Measurements from ENCODE around the gene TMEM130. TPM values are rescaled to one million over a fixed set of nuclear protein-coding genes. Genes with fewer than 3 reads are reported as not detected.

Gene TMEM130
- polyA plus RNA-seq, 1 of the 3 experiments (the other 2 are of a cell fraction): 1.2 TPM

GRCh38 chr7:98880485-98880884, 10.7 kb upstream of the TMEM130 start:
- CTCF ChIA-PET: interaction anchor here (0.9 to 3.5 kb wide), 10 partner anchors 9 to 492 kb away, joined by 3 to 22 read pairs (median 4); no protein-coding TSS in a partner anchor
- Histone ChIP-seq H3K9me2 (no peaks in the 10 kb centered on the region), H3K9ac (0 out of 2 replicates have a peak overlapping the region, but pooled peaks have one; percentile 97), H3K4me2 (peak overlapping the region; percentile 99; the same call in 1 of the 2 replicates), H3F3A (replicated peaks; ENCODE audit: insufficient read depth) (no peaks in the 10 kb centered on the region), H4K20me1 (ENCODE audit: insufficient read depth) (peaks cover 36% of the 10 kb centered on the region), H3K79me2 (ENCODE audit: insufficient read depth) (peaks cover 75% of the 10 kb centered on the region), H2AFZ (ENCODE audit: low read depth) (no peak overlapping the region), H3K27ac (ENCODE audit: low read depth in 2 of 2, low read length in 1 of 2) (no peak overlapping the region), H3K36me3 (replicated peaks in 1 of 2; ENCODE audit: control insufficient read depth in 1 of 2, insufficient read depth in 2 of 2, low read length in 1 of 2) (peaks cover 41 to 51% of the 10 kb centered on the region in 2 experiments), H3K4me3 (ENCODE audit: low read depth in 2 of 2, low read length in 1 of 2) (peak overlapping the region in 1 of 2 experiments; percentile 99; a peak in 1 of 4 replicates), H3K4me1 (ENCODE audit: control insufficient read depth in 1 of 2, insufficient read depth in 2 of 2, low read depth in 1 of 2, low read length in 1 of 2) (peaks cover 0 to 15% of the 10 kb centered on the region in 2 experiments; a peak in 1 of 4 replicates), H3K9me3 (no peaks in the 10 kb centered on the region), H3K27me3 (ENCODE audit: insufficient read depth) (no peaks in the 10 kb centered on the region)
- POLR2A ChIA-PET: no interaction called here
- 98% methylated on average over 8 of the region's 8 CpGs for WGBS (ENCODE audit: low lambda C conversion rate)
- TF ChIP-seq, protein P1, sequence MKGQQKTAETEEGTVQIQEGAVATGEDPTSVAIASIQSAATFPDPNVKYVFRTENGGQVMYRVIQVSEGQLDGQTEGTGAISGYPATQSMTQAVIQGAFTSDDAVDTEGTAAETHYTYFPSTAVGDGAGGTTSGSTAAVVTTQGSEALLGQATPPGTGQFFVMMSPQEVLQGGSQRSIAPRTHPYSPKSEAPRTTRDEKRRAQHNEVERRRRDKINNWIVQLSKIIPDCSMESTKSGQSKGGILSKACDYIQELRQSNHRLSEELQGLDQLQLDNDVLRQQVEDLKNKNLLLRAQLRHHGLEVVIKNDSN (IDR thresholded peaks at IDR 0.05; ENCODE audit: borderline replicate concordance, low read depth): no peak
- TF ChIP-seq RCOR1 (IDR thresholded peaks at IDR 0.05; ENCODE audit: low read length) (no peak), JUND (IDR thresholded peaks at IDR 0.05) (no peak), PBX3 (IDR thresholded peaks at IDR 0.05) (no peak), SIN3A (IDR thresholded peaks at IDR 0.05; ENCODE audit: borderline replicate concordance, low read depth, low read length) (no peak), NRF1 (IDR thresholded peaks at IDR 0.05; ENCODE audit: low read depth, low read length) (no peak), EZH2phosphoT487 (IDR thresholded peaks at IDR 0.05; ENCODE audit: borderline replicate concordance, low read depth) (no peak), GATA2 (CRISPR knock-in tag; IDR thresholded peaks at IDR 0.05) (no peak), TEAD4 (IDR thresholded peaks at IDR 0.05; ENCODE audit: borderline replicate concordance, insufficient read depth) (no peak), POLR2AphosphoS5 (IDR thresholded peaks at IDR 0.05; ENCODE audit: low read depth, low read length) (no peak)
- TF ChIP-seq, protein P2, sequence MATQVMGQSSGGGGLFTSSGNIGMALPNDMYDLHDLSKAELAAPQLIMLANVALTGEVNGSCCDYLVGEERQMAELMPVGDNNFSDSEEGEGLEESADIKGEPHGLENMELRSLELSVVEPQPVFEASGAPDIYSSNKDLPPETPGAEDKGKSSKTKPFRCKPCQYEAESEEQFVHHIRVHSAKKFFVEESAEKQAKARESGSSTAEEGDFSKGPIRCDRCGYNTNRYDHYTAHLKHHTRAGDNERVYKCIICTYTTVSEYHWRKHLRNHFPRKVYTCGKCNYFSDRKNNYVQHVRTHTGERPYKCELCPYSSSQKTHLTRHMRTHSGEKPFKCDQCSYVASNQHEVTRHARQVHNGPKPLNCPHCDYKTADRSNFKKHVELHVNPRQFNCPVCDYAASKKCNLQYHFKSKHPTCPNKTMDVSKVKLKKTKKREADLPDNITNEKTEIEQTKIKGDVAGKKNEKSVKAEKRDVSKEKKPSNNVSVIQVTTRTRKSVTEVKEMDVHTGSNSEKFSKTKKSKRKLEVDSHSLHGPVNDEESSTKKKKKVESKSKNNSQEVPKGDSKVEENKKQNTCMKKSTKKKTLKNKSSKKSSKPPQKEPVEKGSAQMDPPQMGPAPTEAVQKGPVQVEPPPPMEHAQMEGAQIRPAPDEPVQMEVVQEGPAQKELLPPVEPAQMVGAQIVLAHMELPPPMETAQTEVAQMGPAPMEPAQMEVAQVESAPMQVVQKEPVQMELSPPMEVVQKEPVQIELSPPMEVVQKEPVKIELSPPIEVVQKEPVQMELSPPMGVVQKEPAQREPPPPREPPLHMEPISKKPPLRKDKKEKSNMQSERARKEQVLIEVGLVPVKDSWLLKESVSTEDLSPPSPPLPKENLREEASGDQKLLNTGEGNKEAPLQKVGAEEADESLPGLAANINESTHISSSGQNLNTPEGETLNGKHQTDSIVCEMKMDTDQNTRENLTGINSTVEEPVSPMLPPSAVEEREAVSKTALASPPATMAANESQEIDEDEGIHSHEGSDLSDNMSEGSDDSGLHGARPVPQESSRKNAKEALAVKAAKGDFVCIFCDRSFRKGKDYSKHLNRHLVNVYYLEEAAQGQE (IDR thresholded peaks at IDR 0.05; ENCODE audit: low read depth, low read length): no peak
- TF ChIP-seq, protein P3, sequence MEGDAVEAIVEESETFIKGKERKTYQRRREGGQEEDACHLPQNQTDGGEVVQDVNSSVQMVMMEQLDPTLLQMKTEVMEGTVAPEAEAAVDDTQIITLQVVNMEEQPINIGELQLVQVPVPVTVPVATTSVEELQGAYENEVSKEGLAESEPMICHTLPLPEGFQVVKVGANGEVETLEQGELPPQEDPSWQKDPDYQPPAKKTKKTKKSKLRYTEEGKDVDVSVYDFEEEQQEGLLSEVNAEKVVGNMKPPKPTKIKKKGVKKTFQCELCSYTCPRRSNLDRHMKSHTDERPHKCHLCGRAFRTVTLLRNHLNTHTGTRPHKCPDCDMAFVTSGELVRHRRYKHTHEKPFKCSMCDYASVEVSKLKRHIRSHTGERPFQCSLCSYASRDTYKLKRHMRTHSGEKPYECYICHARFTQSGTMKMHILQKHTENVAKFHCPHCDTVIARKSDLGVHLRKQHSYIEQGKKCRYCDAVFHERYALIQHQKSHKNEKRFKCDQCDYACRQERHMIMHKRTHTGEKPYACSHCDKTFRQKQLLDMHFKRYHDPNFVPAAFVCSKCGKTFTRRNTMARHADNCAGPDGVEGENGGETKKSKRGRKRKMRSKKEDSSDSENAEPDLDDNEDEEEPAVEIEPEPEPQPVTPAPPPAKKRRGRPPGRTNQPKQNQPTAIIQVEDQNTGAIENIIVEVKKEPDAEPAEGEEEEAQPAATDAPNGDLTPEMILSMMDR (IDR thresholded peaks at IDR 0.05): no peak
- no peak for DNase-seq

All from SK-N-SH (cell line).